ENCODE results near the gene TCL1B. TPM values are rescaled to one million over a fixed set of nuclear protein-coding genes. Genes with fewer than 3 reads are reported as not detected.

Gene TCL1B
- total RNA-seq, 1 experiment from 2014 or later: 3.6 TPM

GRCh38 chr14:95699412-95699811 is 13.2 kb downstream of the TCL1B start:
- Histone ChIP-seq H3K23me2 (ENCODE audit: insufficient read length, low read depth, low read length, poor library complexity, severe bottlenecking) (no peaks in the 10 kb centered on the region), H2BK120ac (ENCODE audit: low read depth, low read length, poor library complexity, severe bottlenecking) (no peak overlapping the region), H2AK5ac (ENCODE audit: insufficient read length, low read length) (no peak overlapping the region), H3K14ac (ENCODE audit: insufficient read depth, low read length) (no peak overlapping the region), H3K18ac (ENCODE audit: insufficient read length, low read depth, low read length) (no peak overlapping the region), H3K9ac (ENCODE audit: extremely low read depth, insufficient read length, low read length) (no peak overlapping the region), H3K79me2 (ENCODE audit: insufficient read depth, low read length) (no peaks in the 10 kb centered on the region), H4K20me1 (ENCODE audit: control insufficient read depth, insufficient read depth, insufficient read length) (no peaks in the 10 kb centered on the region), H3K9me3 (ENCODE audit: control insufficient read depth, low read depth, low read length) (no peaks in the 10 kb centered on the region), H3K23ac (ENCODE audit: insufficient read length, low read depth, low read length) (no peak overlapping the region), H4K5ac (ENCODE audit: insufficient read length, low read depth, low read length) (no peak overlapping the region), H2BK15ac (ENCODE audit: low read depth, low read length) (no peak overlapping the region), H4K91ac (ENCODE audit: insufficient read length, low read depth, low read length) (no peak overlapping the region), H3K4ac (ENCODE audit: low read depth, low read length) (no peak overlapping the region), H4K8ac (replicated peaks; ENCODE audit: insufficient read length, low read depth, low read length) (no peak overlapping the region), H3T11ph (ENCODE audit: low read length) (no peak overlapping the region), H3K27me3 (ENCODE audit: insufficient read depth, low read length) (peaks cover 47% of the 10 kb centered on the region), H3K4me1 (ENCODE audit: insufficient read depth, low read length) (no peaks in the 10 kb centered on the region; the same call in 1 of the 2 replicates), H2BK20ac (ENCODE audit: low read depth, low read length, poor library complexity, severe bottlenecking) (no peak overlapping the region), H3K27ac (ENCODE audit: insufficient read length, low read depth, low read length) (no peak overlapping the region), H2BK12ac (ENCODE audit: insufficient read length, low read depth, low read length) (no peak overlapping the region), H2BK5ac (ENCODE audit: insufficient read length, low read length) (no peak overlapping the region), H3K56ac (ENCODE audit: insufficient read length, low read depth, low read length) (no peak overlapping the region), H2AFZ (ENCODE audit: low read length) (no peak overlapping the region), H3K4me2 (ENCODE audit: insufficient read depth, insufficient read length, low read length) (no peak overlapping the region), H3K79me1 (ENCODE audit: insufficient read depth, low read depth, low read length, poor library complexity, severe bottlenecking) (no peaks in the 10 kb centered on the region)
- H3K4me1 Mint-ChIP-seq: peaks cover 45 to 47% of the 10 kb centered on the region in 2 experiments
- H3K4me3 Mint-ChIP-seq: no peak overlapping the region
- WGBS (ENCODE audit: extremely low coverage, insufficient read length, low lambda C conversion rate): no CpG with 5 or more reads among the region's 5 CpGs
- DNase-seq: no peak
- H3K27me3 Mint-ChIP-seq (ENCODE audit: low read depth): peaks cover 98% of the 10 kb centered on the region
- no peak overlapping the region for H3K27ac Mint-ChIP-seq
- peaks cover 0 to 3% of the 10 kb centered on the region in 2 experiments; a peak in 2 of 5 replicates for H3K9me3 Mint-ChIP-seq
- 0 out of 7 replicates have a peak, but pooled peaks cover 0 to 3% (median 0%) of the 10 kb centered on the region in 3 experiments for H3K36me3 Mint-ChIP-seq (ENCODE audit: insufficient read depth in 1 of 3, low read depth in 3 of 3)
- no peak for TF ChIP-seq CTCF (conservative IDR thresholded peaks at IDR 0.05)
